Measurements from ENCODE around the gene GPC3. TPM values are rescaled to one million over a fixed set of nuclear protein-coding genes. Genes with fewer than 3 reads are reported as not detected.

The GPC3 gene
- total and polyA plus RNA-seq, 2 donors (not counting 3 experiments of a cell fraction or from before 2014, with no cell fraction given), result not detected

DNA sequence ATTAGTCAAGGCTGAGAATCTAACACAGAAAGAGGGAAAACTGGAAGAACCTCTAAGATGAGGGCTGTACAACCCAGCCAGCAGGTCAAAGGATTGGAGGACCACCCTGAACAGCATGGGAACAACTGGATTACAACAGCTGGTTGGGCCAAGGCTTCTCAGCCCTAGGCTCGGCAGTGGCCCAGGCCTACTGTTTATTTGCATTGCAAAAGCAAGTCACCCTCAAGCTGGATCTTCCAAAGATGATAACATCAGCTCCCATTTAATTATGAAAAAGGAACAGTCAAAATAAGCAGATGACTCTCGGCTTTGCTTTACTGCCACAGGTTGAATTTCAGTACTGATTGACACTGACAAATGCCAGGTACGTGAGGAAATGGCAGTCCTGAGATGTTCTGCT, 61.8 kb downstream of the GPC3 start:
- intact Hi-C loops (cut with micrococcal nuclease), result loop anchor here (5.0 kb wide), 1 partner anchor 131 kb away; no protein-coding TSS in a partner anchor
- no peak overlapping the region for H2AFZ ChIP-seq (ENCODE audit: low read depth, low read length)

More for the DNA sequence above, 61.8 kb downstream of the GPC3 start:
- Histone ChIP-seq H3K4me3 (replicated peaks in 1 of 3; ENCODE audit: insufficient read depth in 1 of 3, low read depth in 1 of 3, low read length in 3 of 3) (no peak overlapping the region), H3K4me1 (ENCODE audit: control insufficient read depth, extremely low read depth, insufficient read depth, low read length) (no peaks in the 10 kb centered on the region), H3K79me2 (ENCODE audit: control insufficient read depth, insufficient read depth, low read length) (no peaks in the 10 kb centered on the region), H3K9me1 (replicated peaks; ENCODE audit: control insufficient read depth, extremely low read depth, insufficient read depth, low read length) (no peaks in the 10 kb centered on the region), H4K20me1 (replicated peaks; ENCODE audit: control insufficient read depth, extremely low read depth, insufficient read depth, low read length) (no peaks in the 10 kb centered on the region), H3K9ac (replicated peaks; ENCODE audit: extremely low read depth, insufficient read depth, low read length) (no peak overlapping the region), H3K27ac (ENCODE audit: insufficient read depth, low read depth, low read length) (no peak overlapping the region), H3K36me3 (ENCODE audit: control insufficient read depth in 2 of 2, extremely low read depth in 1 of 2, insufficient read depth in 2 of 2, low read length in 2 of 2) (no peaks in the 10 kb centered on the region), H3K9me3 (replicated peaks; ENCODE audit: control insufficient read depth, insufficient read depth, low read length) (no peaks in the 10 kb centered on the region), H3K27me3 (ENCODE audit: control insufficient read depth in 2 of 2, insufficient read depth in 2 of 2, low read length in 2 of 2) (no peaks in the 10 kb centered on the region), H3K4me2 (ENCODE audit: insufficient read depth, low read length) (no peak overlapping the region)
- CTCF ChIA-PET, result no interaction called here
- DNase-seq (ENCODE audit: low read depth, low spot score), result no peak
- no peak for FAIRE-seq
- dilution Hi-C loops (cut with MboI; ENCODE audit: extremely low pct_ligation_motif_present, low sequenced_read_pairs), result no loop called here
- POLR2A ChIA-PET, result no interaction called here
- TF ChIP-seq JUN (IDR thresholded peaks at IDR 0.05; ENCODE audit: borderline replicate concordance, insufficient read depth, insufficient read length, low read depth), result no peak
- TF ChIP-seq GATA2 (IDR thresholded peaks at IDR 0.05; ENCODE audit: insufficient read depth, insufficient read length, low read depth, low read length), result no peak
- TF ChIP-seq, protein P1, sequence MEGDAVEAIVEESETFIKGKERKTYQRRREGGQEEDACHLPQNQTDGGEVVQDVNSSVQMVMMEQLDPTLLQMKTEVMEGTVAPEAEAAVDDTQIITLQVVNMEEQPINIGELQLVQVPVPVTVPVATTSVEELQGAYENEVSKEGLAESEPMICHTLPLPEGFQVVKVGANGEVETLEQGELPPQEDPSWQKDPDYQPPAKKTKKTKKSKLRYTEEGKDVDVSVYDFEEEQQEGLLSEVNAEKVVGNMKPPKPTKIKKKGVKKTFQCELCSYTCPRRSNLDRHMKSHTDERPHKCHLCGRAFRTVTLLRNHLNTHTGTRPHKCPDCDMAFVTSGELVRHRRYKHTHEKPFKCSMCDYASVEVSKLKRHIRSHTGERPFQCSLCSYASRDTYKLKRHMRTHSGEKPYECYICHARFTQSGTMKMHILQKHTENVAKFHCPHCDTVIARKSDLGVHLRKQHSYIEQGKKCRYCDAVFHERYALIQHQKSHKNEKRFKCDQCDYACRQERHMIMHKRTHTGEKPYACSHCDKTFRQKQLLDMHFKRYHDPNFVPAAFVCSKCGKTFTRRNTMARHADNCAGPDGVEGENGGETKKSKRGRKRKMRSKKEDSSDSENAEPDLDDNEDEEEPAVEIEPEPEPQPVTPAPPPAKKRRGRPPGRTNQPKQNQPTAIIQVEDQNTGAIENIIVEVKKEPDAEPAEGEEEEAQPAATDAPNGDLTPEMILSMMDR (IDR thresholded peaks at IDR 0.05; ENCODE audit: extremely low read depth in 1 of 2, insufficient read depth in 1 of 2, low read depth in 1 of 2, low read length in 2 of 2), result no peak
- no peak for TF ChIP-seq MYC (IDR thresholded peaks at IDR 0.05; ENCODE audit: low read depth, low read length)
- no peak for TF ChIP-seq FOS (IDR thresholded peaks at IDR 0.05; ENCODE audit: borderline replicate concordance, insufficient read depth, low read length)
- TF ChIP-seq EZH2 (IDR thresholded peaks at IDR 0.05; ENCODE audit: borderline replicate concordance, low read depth, low read length, severe bottlenecking), result no peak
- TF ChIP-seq POLR2A (IDR thresholded peaks at IDR 0.05; ENCODE audit: low read depth, low read length), result no peak
- TF ChIP-seq, protein P2, sequence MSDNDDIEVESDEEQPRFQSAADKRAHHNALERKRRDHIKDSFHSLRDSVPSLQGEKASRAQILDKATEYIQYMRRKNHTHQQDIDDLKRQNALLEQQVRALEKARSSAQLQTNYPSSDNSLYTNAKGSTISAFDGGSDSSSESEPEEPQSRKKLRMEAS (IDR thresholded peaks at IDR 0.05; ENCODE audit: insufficient read depth, insufficient read length), result no peak
- TF ChIP-seq POLR2AphosphoS5 (IDR thresholded peaks at IDR 0.05; ENCODE audit: insufficient read depth, low read depth, low read length), result no peak
- BruUV-seq (replicated peaks), result no TSS peak
